Hepatocyte (in vitro differentiated cells): Measurements from ENCODE around the gene RPL13A. TPM values are rescaled to one million over a fixed set of nuclear protein-coding genes. Genes with fewer than 3 reads are reported as not detected.

Experiments used
- DNase-seq: peaks from one replicate; pipeline ENCODE4 v3.0.0-alpha.2; 2016; ENCODE audit warnings: low spot score
- H2AFZ ChIP-seq: fragments of 200-600 bp; sonication (generic); 2 replicates; pipeline ENCODE4 v1.6.0; 2016; ENCODE audit warnings: antibody characterized with exemption, mild to moderate bottlenecking
- H3K27ac ChIP-seq: fragments of 200-600 bp; sonication (generic); 2 replicates; pipeline ENCODE4 v1.5.1; 2016; ENCODE audit warnings: mild to moderate bottlenecking
- H3K27me3 ChIP-seq: fragments of 200-600 bp; sonication (generic); 2 replicates; pipeline ENCODE4 v1.6.1; 2016
- H3K36me3 ChIP-seq: fragments of 200-600 bp; sonication (generic); replicated peaks from 2 replicates; pipeline ENCODE4 v1.5.1; 2016; ENCODE audit warnings: low read depth; ENCODE audit not compliant: insufficient read depth
- H3K4me1 ChIP-seq: fragments of 200-600 bp; sonication (generic); 2 replicates; pipeline ENCODE4 v1.5.1; 2016; ENCODE audit warnings: mild to moderate bottlenecking, moderate library complexity; ENCODE audit not compliant: insufficient read depth
- H3K4me2 ChIP-seq: fragments of 200-600 bp; sonication (generic); 2 replicates; pipeline ENCODE4 v1.6.0; 2016
- H3K4me3 ChIP-seq: fragments of 200-600 bp; sonication (generic); 2 replicates; pipeline ENCODE4 v1.5.1; 2016; ENCODE audit warnings: mild to moderate bottlenecking
- H3K79me2 ChIP-seq: fragments of 200-600 bp; sonication (generic); 2 replicates; pipeline ENCODE4 v1.6.0; 2017; ENCODE audit warnings: mild to moderate bottlenecking
- H3K9me2 ChIP-seq: fragments of 200-600 bp; sonication (generic); replicated peaks from 2 replicates; pipeline ENCODE4 v1.6.0; 2017; ENCODE audit warnings: mild to moderate bottlenecking; ENCODE audit not compliant: insufficient read depth
- H3K9me3 ChIP-seq: fragments of 200-600 bp; sonication (generic); 2 replicates; pipeline ENCODE4 v1.5.1; 2016; ENCODE audit warnings: low read depth, mild to moderate bottlenecking
- H4K20me1 ChIP-seq: fragments of 200-600 bp; sonication (generic); 2 replicates; pipeline ENCODE4 v1.6.0; 2016; ENCODE audit warnings: mild to moderate bottlenecking; ENCODE audit not compliant: insufficient read depth, poor library complexity, severe bottlenecking
- CTCF ChIP-seq: fragments of 200-600 bp; sonication (generic); IDR thresholded peaks from 2 replicates; pipeline ENCODE4 v1.5.1; 2016; ENCODE audit warnings: antibody characterized with exemption, mild to moderate bottlenecking; ENCODE audit not compliant: poor library complexity
- EZH2 ChIP-seq: fragments of 200-600 bp; sonication (generic); IDR thresholded peaks from 2 replicates; pipeline ENCODE4 v1.6.1; 2016; ENCODE audit warnings: antibody characterized with exemption, mild to moderate bottlenecking, borderline replicate concordance
- EZH2phosphoT487 ChIP-seq: fragments of 200-600 bp; sonication (generic); IDR thresholded peaks from one replicate; pipeline ENCODE4 v1.6.1; 2018; ENCODE audit warnings: antibody characterized with exemption, mild to moderate bottlenecking, low read depth, moderate library complexity; ENCODE audit not compliant: unreplicated experiment, severe bottlenecking
- WGBS: methylation state at CpG from one replicate; pipeline ENCODE4 v1.1.6; 2016; ENCODE audit warnings: low lambda C conversion rate; ENCODE audit errors: missing lambda C conversion rate; 5-methylcytosine and 5-hydroxymethylcytosine counted together
- polyA plus RNA-seq: library from polyadenylated mRNA; unstranded; fragments of >200 nt; fragmentation: Nextera tagmentation; extraction: Ambion mirVana; gene quantifications from 2 replicates; pipeline ENCODE4 v1.2.1, GENCODE V29; 2016
- total RNA-seq: library from RNA; depleted of rRNA; stranded (reverse); fragments of >200 nt; gene quantifications from 2 replicates; pipeline ENCODE4 v1.2.3, GENCODE V29; 2014

Gene RPL13A
- total and polyA plus RNA-seq, 2 experiments from 2014 or later, result 904 to 1,997 TPM

GRCh38 chr19:49488046-49488862, 846 bp downstream of the RPL13A start:
- peak overlapping the region; percentile 58 for H3K4me3 ChIP-seq
- H3K27me3 ChIP-seq, result no peaks in the 10 kb centered on the region
- no peak overlapping the region for H2AFZ ChIP-seq
- H3K36me3 ChIP-seq, result peaks cover 5% of the 10 kb centered on the region
- no peak for TF ChIP-seq CTCF
- TF ChIP-seq EZH2phosphoT487, result no peak
- TF ChIP-seq EZH2, result no peak
- peak overlapping the region; percentile 98 for H3K4me2 ChIP-seq
- H3K27ac ChIP-seq, result peak overlapping the region; percentile 82
- DNase-seq, result peak; percentile 8
- 1% methylated on average over 26 of the region's 26 CpGs for WGBS
- peaks cover 20% of the 10 kb centered on the region for H3K4me1 ChIP-seq
- H3K9me3 ChIP-seq, result no peaks in the 10 kb centered on the region
- H3K9me2 ChIP-seq, result no peaks in the 10 kb centered on the region
- H4K20me1 ChIP-seq, result peaks cover 33% of the 10 kb centered on the region
- peaks cover 37% of the 10 kb centered on the region for H3K79me2 ChIP-seq

GRCh38 chr19:49488863-49489537, 1.6 kb downstream of the RPL13A start:
- Histone ChIP-seq H3K9me2 (no peaks in the 10 kb centered on the region), H3K9me3 (no peaks in the 10 kb centered on the region), H3K27ac (peak overlapping the region; percentile 82), H3K4me1 (peaks cover 20% of the 10 kb centered on the region), H3K4me3 (peak overlapping the region; percentile 58), H3K4me2 (peak overlapping the region; percentile 98), H3K79me2 (peaks cover 37% of the 10 kb centered on the region), H2AFZ (no peak overlapping the region), H4K20me1 (peaks cover 33% of the 10 kb centered on the region), H3K27me3 (no peaks in the 10 kb centered on the region), H3K36me3 (peaks cover 5% of the 10 kb centered on the region)
- no peak for DNase-seq
- no peak for TF ChIP-seq EZH2phosphoT487
- TF ChIP-seq EZH2, result no peak
- no peak for TF ChIP-seq CTCF
- 22% methylated on average over 15 of the region's 15 CpGs for WGBS

- H3K9me3 ChIP-seq, result no peaks in the 10 kb centered on the region
- H3K9me2 ChIP-seq, result no peaks in the 10 kb centered on the region
- H3K27ac ChIP-seq, result peak overlapping the region; percentile 82
- WGBS, result 82% methylated on average over 15 of the region's 15 CpGs
- H3K4me1 ChIP-seq, result peaks cover 20% of the 10 kb centered on the region
- no peaks in the 10 kb centered on the region for H3K27me3 ChIP-seq
- no peak overlapping the region for H2AFZ ChIP-seq
- H4K20me1 ChIP-seq, result peaks cover 33% of the 10 kb centered on the region
- H3K79me2 ChIP-seq, result peaks cover 37% of the 10 kb centered on the region
- no peak for DNase-seq
- peak overlapping the region; percentile 58 for H3K4me3 ChIP-seq
- peak overlapping the region; percentile 98 for H3K4me2 ChIP-seq
- TF ChIP-seq EZH2 (no peak), EZH2phosphoT487 (no peak), CTCF (no peak)
- H3K36me3 ChIP-seq, result peaks cover 5% of the 10 kb centered on the region
Measured at GRCh38 chr19:49489601-49490167, 2.3 kb downstream of the RPL13A start.
